ENCODE results near the gene ARID1B.

GRCh38 chr6:157248264-157248663 lies 471.1 kb downstream of the ARID1B start:
- TF ChIP-seq CTCF (conservative IDR thresholded peaks at IDR 0.05; ENCODE audit: low read length) (no peak), EZH2phosphoT487 (IDR thresholded peaks at IDR 0.05; ENCODE audit: borderline replicate concordance, low read depth, low read length) (no peak)

Data from OCI-LY7 (cell line).